ENCODE measurements around the gene DHCR24.
"Not testable (repeated sequence)": the region's sequence is repeated elsewhere in the genome, so short reads cannot be mapped to it uniquely, and the experiment has no call there.

DHCR24 gene, protein sequence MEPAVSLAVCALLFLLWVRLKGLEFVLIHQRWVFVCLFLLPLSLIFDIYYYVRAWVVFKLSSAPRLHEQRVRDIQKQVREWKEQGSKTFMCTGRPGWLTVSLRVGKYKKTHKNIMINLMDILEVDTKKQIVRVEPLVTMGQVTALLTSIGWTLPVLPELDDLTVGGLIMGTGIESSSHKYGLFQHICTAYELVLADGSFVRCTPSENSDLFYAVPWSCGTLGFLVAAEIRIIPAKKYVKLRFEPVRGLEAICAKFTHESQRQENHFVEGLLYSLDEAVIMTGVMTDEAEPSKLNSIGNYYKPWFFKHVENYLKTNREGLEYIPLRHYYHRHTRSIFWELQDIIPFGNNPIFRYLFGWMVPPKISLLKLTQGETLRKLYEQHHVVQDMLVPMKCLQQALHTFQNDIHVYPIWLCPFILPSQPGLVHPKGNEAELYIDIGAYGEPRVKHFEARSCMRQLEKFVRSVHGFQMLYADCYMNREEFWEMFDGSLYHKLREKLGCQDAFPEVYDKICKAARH

DNA sequence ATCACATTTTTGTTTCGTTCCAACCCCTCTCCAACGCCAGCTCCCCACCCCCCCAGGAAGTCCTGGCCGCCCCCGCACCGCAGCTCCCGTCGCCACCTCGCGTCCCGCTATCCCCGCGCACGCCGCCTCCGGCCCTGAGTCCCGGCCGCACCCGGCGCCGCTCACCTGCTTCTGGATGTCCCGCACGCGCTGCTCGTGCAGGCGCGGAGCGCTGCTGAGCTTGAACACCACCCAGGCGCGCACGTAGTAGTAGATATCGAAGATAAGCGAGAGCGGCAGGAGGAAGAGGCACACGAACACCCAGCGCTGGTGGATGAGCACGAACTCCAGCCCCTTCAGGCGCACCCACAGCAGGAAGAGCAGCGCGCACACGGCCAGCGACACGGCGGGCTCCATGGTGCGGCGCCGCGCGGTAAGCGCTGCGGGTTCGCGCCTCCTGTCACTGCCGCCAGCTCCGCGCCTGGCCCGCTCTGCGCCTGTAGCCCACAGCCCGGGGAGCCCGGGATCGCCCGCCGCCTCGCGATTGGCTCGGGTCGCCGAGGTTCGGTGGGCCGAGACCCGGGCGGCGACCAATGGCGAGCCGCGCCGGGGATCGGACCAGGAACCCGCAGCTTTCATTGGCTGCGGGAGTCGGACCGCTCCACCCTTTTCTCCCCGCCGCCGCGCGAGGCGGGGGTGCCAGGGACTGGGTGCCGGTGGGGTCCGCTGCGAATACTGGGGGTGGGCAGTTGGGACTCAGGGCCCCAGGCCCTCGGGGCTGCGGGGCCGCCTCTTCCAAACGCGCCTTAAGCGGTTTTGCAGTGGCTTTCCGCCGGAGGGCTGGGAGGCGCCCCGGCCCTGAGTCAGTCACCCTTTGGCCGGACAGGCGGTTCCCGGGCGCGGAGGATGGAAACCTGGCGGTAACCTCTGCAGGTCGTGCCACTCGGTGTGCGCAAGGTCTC, at the start of gene DHCR24:
TSS of gene DHCR24 (minus strand) at position 472 of the 941 bp plus-strand sequence. CDS start at position 396, 76 bp downstream.
- FAIRE-seq (no peak), DNase-seq (ENCODE audit: insufficient read length, low spot score) (peak; percentile 99)
- TF ChIP-seq, protein P1, sequence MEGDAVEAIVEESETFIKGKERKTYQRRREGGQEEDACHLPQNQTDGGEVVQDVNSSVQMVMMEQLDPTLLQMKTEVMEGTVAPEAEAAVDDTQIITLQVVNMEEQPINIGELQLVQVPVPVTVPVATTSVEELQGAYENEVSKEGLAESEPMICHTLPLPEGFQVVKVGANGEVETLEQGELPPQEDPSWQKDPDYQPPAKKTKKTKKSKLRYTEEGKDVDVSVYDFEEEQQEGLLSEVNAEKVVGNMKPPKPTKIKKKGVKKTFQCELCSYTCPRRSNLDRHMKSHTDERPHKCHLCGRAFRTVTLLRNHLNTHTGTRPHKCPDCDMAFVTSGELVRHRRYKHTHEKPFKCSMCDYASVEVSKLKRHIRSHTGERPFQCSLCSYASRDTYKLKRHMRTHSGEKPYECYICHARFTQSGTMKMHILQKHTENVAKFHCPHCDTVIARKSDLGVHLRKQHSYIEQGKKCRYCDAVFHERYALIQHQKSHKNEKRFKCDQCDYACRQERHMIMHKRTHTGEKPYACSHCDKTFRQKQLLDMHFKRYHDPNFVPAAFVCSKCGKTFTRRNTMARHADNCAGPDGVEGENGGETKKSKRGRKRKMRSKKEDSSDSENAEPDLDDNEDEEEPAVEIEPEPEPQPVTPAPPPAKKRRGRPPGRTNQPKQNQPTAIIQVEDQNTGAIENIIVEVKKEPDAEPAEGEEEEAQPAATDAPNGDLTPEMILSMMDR (IDR thresholded peaks at IDR 0.05; ENCODE audit: insufficient read depth, missing control alignments) = no peak

GRCh38 chr1:54936791-54937190, 49.8 kb upstream of the DHCR24 start:
- TF ChIP-seq, protein P1 (IDR thresholded peaks at IDR 0.05; ENCODE audit: insufficient read depth, missing control alignments) = no peak
- DNase-seq (ENCODE audit: insufficient read length, low spot score) (no peak), FAIRE-seq (no peak)

- FAIRE-seq = no peak
- DNase-seq (ENCODE audit: insufficient read length, low spot score) = no peak
- TF ChIP-seq, protein P1 (IDR thresholded peaks at IDR 0.05; ENCODE audit: insufficient read depth, missing control alignments) = no peak
These were observed 47.9 kb upstream of the DHCR24 start for GRCh38 chr1:54934869-54935268.

DNA sequence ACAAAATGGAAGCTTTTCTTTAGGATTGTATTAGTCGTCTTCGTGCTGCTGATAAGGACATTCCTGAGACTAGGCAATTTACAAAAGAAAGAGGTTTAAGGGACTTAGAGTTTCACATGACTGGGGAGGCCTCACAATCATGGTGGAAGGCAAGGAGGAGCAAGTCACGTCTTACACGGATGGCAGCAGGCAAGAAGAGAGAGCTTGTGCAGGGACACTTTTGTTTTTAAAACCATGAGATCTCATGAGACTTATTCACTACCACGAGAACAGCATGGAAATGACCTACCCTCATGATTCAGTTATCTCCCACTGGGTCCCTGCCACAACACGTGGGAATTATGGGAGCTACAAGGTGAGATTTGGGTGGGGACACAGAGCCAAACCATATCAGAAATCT, 47.1 kb upstream of the DHCR24 start:
- not testable (repeated sequence) for FAIRE-seq; DNase-seq (ENCODE audit: insufficient read length, low spot score)

GRCh38 chr1:54931275-54931840, 44.4 kb upstream of the DHCR24 start:
- DNase-seq (ENCODE audit: insufficient read length, low spot score) (no peak), FAIRE-seq (no peak)
- TF ChIP-seq, protein P1 (IDR thresholded peaks at IDR 0.05; ENCODE audit: insufficient read depth, missing control alignments) = no peak

GRCh38 chr1:54929700-54930099, 42.7 kb upstream of the DHCR24 start:
- FAIRE-seq (no peak), DNase-seq (ENCODE audit: insufficient read length, low spot score) (no peak)
- TF ChIP-seq, protein P1 (IDR thresholded peaks at IDR 0.05; ENCODE audit: insufficient read depth, missing control alignments) = no peak

- no peak for DNase-seq (ENCODE audit: insufficient read length, low spot score)
- FAIRE-seq = no peak
- TF ChIP-seq, protein P1 (IDR thresholded peaks at IDR 0.05; ENCODE audit: insufficient read depth, missing control alignments) = no peak
These were observed 41.3 kb upstream of the DHCR24 start for GRCh38 chr1:54928327-54928726.

Data from D721Med (cell line).